Tibial artery (tissue), 4 donors: Measurements from ENCODE around the gene MYL10.

Experiments used
- DNase-seq, 2 donors: peaks; one replicate each; pipeline ENCODE4 v3.0.0-alpha.2; 2019
- H3K27ac ChIP-seq, 2 donors: fragments of 200-600 bp; sonication (generic) in 1 of 2; 1 replicate in 1 of 2; 2 replicates in 1 of 2; pipeline ENCODE4 v1.5.1; 2018 to 2019; ENCODE audit warnings: mild to moderate bottlenecking in 1 of 2
- H3K27me3 ChIP-seq, 2 donors: fragments of 200-600 bp; sonication (generic) in 1 of 2; one replicate each; pipeline versions ENCODE4 v1.5.1 to v1.6.0; 2016 to 2019
- H3K36me3 ChIP-seq, 3 donors: fragments of 200-600 bp; sonication (generic) in 2 of 3; one replicate each; pipeline ENCODE4 v1.5.1; 2016 to 2019; ENCODE audit warnings: mild to moderate bottlenecking in 2 of 3
- H3K4me1 ChIP-seq, 4 donors: fragments of 200-600 bp; sonication (generic) in 2 of 4; 1 replicate in 3 of 4; 2 replicates in 1 of 4; pipeline ENCODE4 v1.5.1; 2016 to 2019
- H3K4me3 ChIP-seq, 2 donors: fragments of 200-600 bp; sonication (generic) in 1 of 2; 1 replicate in 1 of 2; 2 replicates in 1 of 2; pipeline ENCODE4 v1.5.1; 2018 to 2019; ENCODE audit warnings: mild to moderate bottlenecking in 2 of 2
- H3K9me3 ChIP-seq, 3 donors: fragments of 200-600 bp; sonication (generic) in 1 of 3; one replicate each; pipeline ENCODE4 v1.5.1; 2016 to 2019
- intact Hi-C: fragments of 100-400 bp; cut with DNase I; formaldehyde crosslinking; loops from one replicate; pipeline ENCODE4 v1.15.0; 2023; ENCODE audit warnings: low total_unique reads
- TF ChIP-seq, protein P1 (sequence below), 2 experiments: fragments of 200-600 bp in 1 of 2; fragments of 450-650 bp in 1 of 2; IDR thresholded peaks; one replicate each; pipeline ENCODE4 v1.5.1; 2017 to 2019; ENCODE audit warnings: antibody characterized with exemption in 2 of 2, mild to moderate bottlenecking in 1 of 2, moderate library complexity in 1 of 2

Gene MYL10

DNA sequence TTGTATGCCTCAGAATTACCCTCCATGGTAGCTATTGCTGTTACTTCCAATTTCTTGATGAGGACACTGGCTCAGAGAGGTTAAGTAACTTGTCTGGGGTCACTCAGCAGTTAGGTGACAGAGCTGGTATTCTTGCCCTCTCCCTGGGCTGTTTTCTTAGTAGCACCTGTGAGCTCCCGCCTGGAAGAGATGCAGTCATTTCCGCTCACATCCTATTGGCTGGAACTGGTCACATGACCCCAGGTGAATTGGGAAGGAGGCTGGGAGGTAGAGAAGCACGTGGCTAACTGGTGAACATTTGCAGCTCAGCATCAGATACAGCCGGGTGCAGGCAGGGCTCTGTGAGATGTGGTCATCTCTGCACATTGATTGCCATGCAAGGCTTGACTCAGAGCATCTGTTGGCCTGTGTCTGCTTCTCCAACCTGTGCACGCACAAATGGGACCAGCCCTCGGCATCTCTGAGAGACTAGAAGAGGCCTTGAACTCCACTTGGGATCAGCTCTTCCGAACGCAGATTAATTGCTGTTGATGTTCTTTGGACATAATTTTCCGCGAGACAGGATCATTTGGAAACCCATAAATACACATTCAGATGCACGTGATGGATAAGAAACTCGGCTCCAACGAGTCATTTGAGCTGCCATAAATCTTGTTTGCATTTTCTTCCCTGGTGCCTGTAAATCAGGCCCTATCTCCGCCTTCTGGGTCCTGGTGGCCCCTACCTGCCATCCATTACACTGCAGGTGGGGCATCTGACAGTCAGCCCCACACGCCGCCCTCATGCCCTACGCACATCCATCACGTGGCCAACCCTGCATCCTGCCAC lies 42.8 kb downstream of the MYL10 start:
- intact Hi-C loops: no loop called here
- no peak for DNase-seq
- no peak overlapping the region for H3K27ac ChIP-seq

DNA sequence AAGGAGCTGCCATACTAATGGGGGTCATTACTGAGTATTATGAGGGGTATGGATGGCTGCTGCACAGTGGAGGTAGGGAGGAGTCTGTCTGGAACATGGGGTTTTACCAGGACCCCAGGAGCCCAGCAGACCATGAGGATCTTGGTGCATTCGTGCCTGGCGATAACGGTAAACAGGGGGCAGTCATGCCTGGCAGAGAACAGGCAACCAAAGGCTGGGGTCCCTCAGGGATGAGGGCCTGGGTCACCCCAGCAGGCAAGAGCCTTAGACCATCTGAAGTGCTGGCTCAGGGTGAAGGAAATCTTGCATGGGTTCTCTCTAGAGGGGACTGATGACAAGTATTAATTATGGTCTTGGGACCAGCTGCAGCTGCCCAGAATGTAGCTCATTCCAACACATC lies 46.1 kb downstream of the MYL10 start:
- DNase-seq: no peak
- H3K4me1 ChIP-seq: no peaks in the 10 kb centered on the region
- H3K4me3 ChIP-seq: no peak overlapping the region
- H3K9me3 ChIP-seq: peaks cover 0 to 13% (median 8%) of the 10 kb centered on the region in 3 donors
- no peak overlapping the region for H3K27ac ChIP-seq
- intact Hi-C loops: loop anchor here (5.0 kb wide), 1 partner anchor 629 kb away; no protein-coding TSS in a partner anchor
- H3K27me3 ChIP-seq: peaks cover 0 to 5% of the 10 kb centered on the region in 2 donors
- H3K36me3 ChIP-seq: no peaks in the 10 kb centered on the region
- TF ChIP-seq, protein P1, sequence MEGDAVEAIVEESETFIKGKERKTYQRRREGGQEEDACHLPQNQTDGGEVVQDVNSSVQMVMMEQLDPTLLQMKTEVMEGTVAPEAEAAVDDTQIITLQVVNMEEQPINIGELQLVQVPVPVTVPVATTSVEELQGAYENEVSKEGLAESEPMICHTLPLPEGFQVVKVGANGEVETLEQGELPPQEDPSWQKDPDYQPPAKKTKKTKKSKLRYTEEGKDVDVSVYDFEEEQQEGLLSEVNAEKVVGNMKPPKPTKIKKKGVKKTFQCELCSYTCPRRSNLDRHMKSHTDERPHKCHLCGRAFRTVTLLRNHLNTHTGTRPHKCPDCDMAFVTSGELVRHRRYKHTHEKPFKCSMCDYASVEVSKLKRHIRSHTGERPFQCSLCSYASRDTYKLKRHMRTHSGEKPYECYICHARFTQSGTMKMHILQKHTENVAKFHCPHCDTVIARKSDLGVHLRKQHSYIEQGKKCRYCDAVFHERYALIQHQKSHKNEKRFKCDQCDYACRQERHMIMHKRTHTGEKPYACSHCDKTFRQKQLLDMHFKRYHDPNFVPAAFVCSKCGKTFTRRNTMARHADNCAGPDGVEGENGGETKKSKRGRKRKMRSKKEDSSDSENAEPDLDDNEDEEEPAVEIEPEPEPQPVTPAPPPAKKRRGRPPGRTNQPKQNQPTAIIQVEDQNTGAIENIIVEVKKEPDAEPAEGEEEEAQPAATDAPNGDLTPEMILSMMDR (IDR thresholded peaks at IDR 0.05): no peak

More for the DNA sequence above, 42.8 kb downstream of the MYL10 start:
- TF ChIP-seq, protein P1 (IDR thresholded peaks at IDR 0.05): no peak
- no peaks in the 10 kb centered on the region for H3K4me1 ChIP-seq
- peaks cover 0 to 13% (median 8%) of the 10 kb centered on the region in 3 donors for H3K9me3 ChIP-seq
- H3K27me3 ChIP-seq: peaks cover 0 to 2% of the 10 kb centered on the region in 2 donors
- H3K36me3 ChIP-seq: no peaks in the 10 kb centered on the region
- H3K4me3 ChIP-seq: no peak overlapping the region

DNA sequence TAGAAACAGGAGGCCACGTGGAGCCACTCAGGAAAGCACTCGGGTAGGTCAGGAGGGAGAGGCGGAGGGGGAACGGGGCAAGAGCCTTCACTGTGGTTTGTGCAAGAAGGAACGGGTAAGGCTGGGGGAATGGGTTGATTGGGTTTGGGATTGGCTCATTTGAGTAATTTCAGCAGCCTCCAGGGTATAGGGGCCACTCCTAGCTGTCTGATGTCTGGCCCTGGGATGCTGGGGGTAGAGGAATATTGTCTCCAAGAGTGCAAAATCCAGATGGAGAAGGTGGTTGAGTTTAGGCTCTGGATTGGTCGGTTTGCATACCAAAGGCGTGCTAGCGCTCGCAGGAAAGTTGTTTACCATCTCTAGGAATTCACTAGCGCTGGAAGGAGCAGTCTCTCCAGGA lies 47.2 kb downstream of the MYL10 start:
- Histone ChIP-seq H3K27ac (no peak overlapping the region), H3K27me3 (peaks cover 0 to 5% of the 10 kb centered on the region in 2 donors), H3K36me3 (no peaks in the 10 kb centered on the region), H3K9me3 (peaks cover 0 to 13% (median 8%) of the 10 kb centered on the region in 3 donors), H3K4me3 (no peak overlapping the region), H3K4me1 (no peaks in the 10 kb centered on the region)
- no peak for DNase-seq
- intact Hi-C loops: loop anchor here (5.0 kb wide), 1 partner anchor 630 kb away; no protein-coding TSS in a partner anchor
- TF ChIP-seq, protein P1 (IDR thresholded peaks at IDR 0.05): no peak

DNA sequence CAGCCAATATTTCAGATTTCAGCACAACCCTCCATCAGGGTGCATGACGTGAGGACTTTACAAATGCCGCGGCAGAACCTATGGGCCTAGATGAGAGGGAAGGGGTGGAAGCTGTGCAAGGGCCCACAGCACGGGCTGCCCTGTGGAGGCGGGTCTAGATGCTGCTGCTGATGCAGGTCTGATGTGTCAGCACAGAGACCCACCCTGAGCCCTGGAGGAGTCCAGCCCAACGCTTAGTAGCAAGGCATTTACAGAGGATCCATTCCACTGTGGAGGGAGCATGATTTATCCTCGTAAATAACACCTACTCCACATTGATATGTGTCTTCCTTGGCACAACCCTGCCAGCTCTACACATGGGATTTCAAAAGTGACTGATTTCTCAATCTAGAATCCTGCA lies 48.5 kb downstream of the MYL10 start:
- H3K4me3 ChIP-seq: no peak overlapping the region
- H3K9me3 ChIP-seq: peaks cover 0 to 13% (median 10%) of the 10 kb centered on the region in 3 donors
- DNase-seq: no peak
- H3K4me1 ChIP-seq: no peaks in the 10 kb centered on the region
- peaks cover 0 to 5% of the 10 kb centered on the region in 2 donors for H3K27me3 ChIP-seq
- no peaks in the 10 kb centered on the region for H3K36me3 ChIP-seq
- TF ChIP-seq, protein P1 (IDR thresholded peaks at IDR 0.05): no peak
- H3K27ac ChIP-seq: no peak overlapping the region
- intact Hi-C loops: loop anchor here (5.0 kb wide), 1 partner anchor 632 kb away; no protein-coding TSS in a partner anchor

DNA sequence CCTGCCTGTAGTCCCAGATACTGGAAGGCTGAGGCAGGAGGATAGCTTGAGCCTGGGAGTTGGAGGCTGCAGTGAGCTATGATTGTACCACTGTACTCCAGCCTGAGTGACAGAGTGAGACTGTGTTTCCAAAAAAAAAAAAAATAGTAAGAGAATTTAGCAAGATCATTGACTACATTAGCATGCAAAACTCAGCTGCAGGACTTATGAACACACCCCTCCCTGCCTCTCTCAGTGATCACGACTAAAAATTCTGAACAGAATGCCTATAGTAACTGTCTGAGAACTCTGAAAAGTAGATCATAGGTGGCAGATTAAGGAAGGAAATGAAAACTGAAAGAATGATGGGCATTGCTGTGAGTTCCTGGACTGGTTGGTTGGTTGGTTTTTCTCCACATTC lies 50.5 kb downstream of the MYL10 start:
- no peak for DNase-seq
- H3K27ac ChIP-seq: no peak overlapping the region
- TF ChIP-seq, protein P1 (IDR thresholded peaks at IDR 0.05): no peak
- no peak overlapping the region for H3K4me3 ChIP-seq
- H3K9me3 ChIP-seq: peaks cover 0 to 14% (median 10%) of the 10 kb centered on the region in 3 donors
- no peaks in the 10 kb centered on the region for H3K36me3 ChIP-seq
- H3K4me1 ChIP-seq: no peaks in the 10 kb centered on the region
- peaks cover 0 to 5% of the 10 kb centered on the region in 2 donors for H3K27me3 ChIP-seq
- intact Hi-C loops: no loop called here
